Endothelial cell of umbilical vein (primary cell): Measurements from ENCODE around the gene FRY. TPM values are rescaled to one million over a fixed set of nuclear protein-coding genes. Genes with fewer than 3 reads are reported as not detected.

Source experiments
- BruUV-seq: library from RNA; stranded (reverse); fragments of 400-500 nt; replicated peaks from 2 replicates; lab custom pipeline; 2021; lab: Mats Ljungman, UMichigan
- CTCF ChIA-PET: fragments of 300-600, 350-600 bp; sonication (Branson Sonifier 250); formaldehyde crosslinking; loops from one replicate; lab custom pipeline; 2021; ENCODE audit warnings: antibody characterized with exemption, inconsistent platforms; lab: Charles Lee
- POLR2A ChIA-PET: fragments of 300-600, 350-600 bp; sonication (Branson Sonifier 250); formaldehyde crosslinking; loops from one replicate; lab custom pipeline; 2021; ENCODE audit warnings: antibody characterized with exemption, inconsistent platforms; lab: Charles Lee
- DNase-seq: peaks from one replicate; pipeline ENCODE4 v3.0.0-alpha.2; 2011; ENCODE audit warnings: low read depth, low spot score
- FAIRE-seq: peaks from 2 replicates; lab custom pipeline; 2011; peaks lifted over from hg19 to GRCh38; lab: Jason Lieb, UNC
- H2AFZ ChIP-seq: 2 replicates; pipeline ENCODE4 v1.6.0; 2012; ENCODE audit warnings: low read depth, low read length, control low read depth, inconsistent platforms
- H3K27ac ChIP-seq: 2 replicates; pipeline ENCODE4 v1.5.1; 2011; ENCODE audit warnings: low read depth, mild to moderate bottlenecking, control low read depth, low read length, moderate library complexity; ENCODE audit not compliant: insufficient read depth
- H3K27me3 ChIP-seq, 2 experiments: 2 replicates each; pipeline versions ENCODE4 v1.6.0 to v1.6.1; 2011; ENCODE audit warnings: low read length in 2 of 2, mixed read lengths in 1 of 2; ENCODE audit not compliant: control insufficient read depth in 2 of 2, insufficient read depth in 2 of 2
- H3K36me3 ChIP-seq, 2 experiments: 2 replicates in 1 of 2; 3 replicates in 1 of 2; pipeline ENCODE4 v1.5.1; 2011; ENCODE audit warnings: low read length in 2 of 2, mild to moderate bottlenecking in 1 of 2, moderate library complexity in 1 of 2; ENCODE audit not compliant: control insufficient read depth in 2 of 2, insufficient read depth in 2 of 2; ENCODE audit errors: extremely low read depth in 1 of 2
- H3K4me1 ChIP-seq: 3 replicates; pipeline ENCODE4 v1.5.1; 2011; ENCODE audit warnings: mild to moderate bottlenecking, low read length; ENCODE audit not compliant: control insufficient read depth, insufficient read depth; ENCODE audit errors: extremely low read depth
- H3K4me2 ChIP-seq: 2 replicates; pipeline ENCODE4 v1.6.1; 2011; ENCODE audit warnings: low read length, control low read depth, mixed read lengths; ENCODE audit not compliant: insufficient read depth
- H3K4me3 ChIP-seq, 3 experiments: fragments of 200-600 bp in 1 of 3; sonication (generic), shearing (Covaris generic) in 1 of 3; replicated peaks in 1 of 3; 2 replicates each; pipeline ENCODE4 v1.5.1; 2011 to 2016; ENCODE audit warnings: control low read depth in 3 of 3, low read length in 3 of 3, mild to moderate bottlenecking in 2 of 3, inconsistent platforms in 1 of 3, low read depth in 1 of 3, moderate library complexity in 1 of 3; ENCODE audit not compliant: insufficient read depth in 1 of 3
- H3K79me2 ChIP-seq: 2 replicates; pipeline ENCODE4 v1.6.0; 2012; ENCODE audit warnings: low read length, inconsistent platforms; ENCODE audit not compliant: control insufficient read depth, insufficient read depth
- H3K9ac ChIP-seq: replicated peaks from 2 replicates; pipeline ENCODE3; 2011; ENCODE audit warnings: low read length, control low read depth; ENCODE audit not compliant: insufficient read depth; ENCODE audit errors: extremely low read depth
- H3K9me1 ChIP-seq: replicated peaks from 3 replicates; pipeline ENCODE4 v1.6.0; 2011; ENCODE audit warnings: mild to moderate bottlenecking, low read length; ENCODE audit not compliant: control insufficient read depth, insufficient read depth; ENCODE audit errors: extremely low read depth
- H3K9me3 ChIP-seq: replicated peaks from 2 replicates; pipeline ENCODE4 v1.5.1; 2012; ENCODE audit warnings: low read length, inconsistent platforms; ENCODE audit not compliant: control insufficient read depth, insufficient read depth
- H4K20me1 ChIP-seq: replicated peaks from 2 replicates; pipeline ENCODE3; 2011; ENCODE audit warnings: mild to moderate bottlenecking, low read length; ENCODE audit not compliant: control insufficient read depth, insufficient read depth; ENCODE audit errors: extremely low read depth
- CTCF ChIP-seq, 2 donors: IDR thresholded peaks; 1 replicate in 1 of 2; 2 replicates in 1 of 2; pipeline ENCODE4 v1.5.1; 2011; ENCODE audit warnings: low read length in 2 of 2, mild to moderate bottlenecking in 2 of 2, moderate library complexity in 2 of 2, control low read depth in 1 of 2, inconsistent platforms in 1 of 2, low read depth in 1 of 2; ENCODE audit not compliant: insufficient read depth in 1 of 2; ENCODE audit errors: extremely low read depth in 1 of 2
- EZH2 ChIP-seq: IDR thresholded peaks from 2 replicates; pipeline ENCODE4 v1.6.1; 2012; ENCODE audit warnings: borderline replicate concordance, low read depth, mild to moderate bottlenecking, moderate library complexity, low read length, inconsistent platforms; ENCODE audit not compliant: severe bottlenecking
- FOS ChIP-seq: IDR thresholded peaks from 2 replicates; pipeline ENCODE4 v1.6.1; 2011; ENCODE audit warnings: mild to moderate bottlenecking, low read length, moderate library complexity, borderline replicate concordance; ENCODE audit not compliant: insufficient read depth
- GATA2 ChIP-seq: IDR thresholded peaks from 2 replicates; pipeline ENCODE4 v1.7.0; 2011; ENCODE audit warnings: low read depth, mild to moderate bottlenecking, moderate library complexity, mixed read lengths, low read length; ENCODE audit not compliant: insufficient read length, insufficient read depth
- JUN ChIP-seq: IDR thresholded peaks from 2 replicates; pipeline ENCODE4 v1.6.1; 2011; ENCODE audit warnings: borderline replicate concordance, low read depth; ENCODE audit not compliant: insufficient read length, insufficient read depth
- MYC ChIP-seq: IDR thresholded peaks from one replicate; pipeline ENCODE4 v1.6.1; 2011; ENCODE audit warnings: mild to moderate bottlenecking, low read depth, low read length
- POLR2A ChIP-seq: IDR thresholded peaks from 2 replicates; pipeline ENCODE4 v1.6.1; 2012; ENCODE audit warnings: low read depth, mild to moderate bottlenecking, control low read depth, low read length
- POLR2AphosphoS5 ChIP-seq: IDR thresholded peaks from 2 replicates; pipeline ENCODE4 v1.6.1; 2012; ENCODE audit warnings: low read depth, mild to moderate bottlenecking, control low read depth, low read length, moderate library complexity; ENCODE audit not compliant: insufficient read depth
- dilution Hi-C: fragments of 300-500 bp; cut with MboI; formaldehyde crosslinking; loops from one replicate; pipeline ENCODE4 v1.15.0; 2019; ENCODE audit warnings: low sequenced_read_pairs; ENCODE audit not compliant: extremely low pct_ligation_motif_present
- intact Hi-C: fragments of 100-400 bp; cut with micrococcal nuclease; formaldehyde crosslinking; loops from one replicate; pipeline ENCODE4 v1.10.0; 2022
- polyA plus RNA-seq, 4 experiments: library from polyadenylated mRNA; depleted of rRNA in 3 of 4; stranded (reverse) in 3 of 4; unstranded in 1 of 4; fragments of >200 nt; gene quantifications; 2 replicates each; pipeline versions ENCODE4 v1.2.1 to v1.2.3, GENCODE V29; 2011 to 2012; ENCODE audit warnings: missing spikeins in 1 of 4
- total RNA-seq: library from RNA; stranded (reverse); gene quantifications from 2 replicates; pipeline ENCODE4 v1.2.3, GENCODE V29; 2021
- TF ChIP-seq, protein P1 (sequence below): IDR thresholded peaks from 2 replicates; pipeline ENCODE4 v1.6.1; 2011; ENCODE audit not compliant: insufficient read depth, insufficient read length

FRY gene
- total and polyA plus RNA-seq, 2 donors (not counting 3 experiments of a cell fraction or from before 2014, with no cell fraction given) = 57.3 to 75.8 TPM

- no peaks in the 10 kb centered on the region for H3K9me1 ChIP-seq
- no peaks in the 10 kb centered on the region for H3K4me1 ChIP-seq
- dilution Hi-C loops (no loop called here), intact Hi-C loops (no loop called here)
- no TSS peak for BruUV-seq
- no peak overlapping the region for H3K4me3 ChIP-seq
- no peaks in the 10 kb centered on the region for H3K27me3 ChIP-seq
- H3K9me3 ChIP-seq = no peaks in the 10 kb centered on the region
- H3K27ac ChIP-seq = no peak overlapping the region
- no peak overlapping the region for H2AFZ ChIP-seq
- FAIRE-seq (no peak), DNase-seq (no peak)
- CTCF ChIA-PET = interaction anchor here (1.1 to 1.8 kb wide), 3 partner anchors 10 to 204 kb away, joined by 3 to 6 read pairs (median 3); no protein-coding TSS in a partner anchor
- no peaks in the 10 kb centered on the region for H3K36me3 ChIP-seq
- no peak overlapping the region for H3K9ac ChIP-seq
- no peaks in the 10 kb centered on the region for H3K79me2 ChIP-seq
- TF ChIP-seq JUN = no peak
- TF ChIP-seq, protein P1, sequence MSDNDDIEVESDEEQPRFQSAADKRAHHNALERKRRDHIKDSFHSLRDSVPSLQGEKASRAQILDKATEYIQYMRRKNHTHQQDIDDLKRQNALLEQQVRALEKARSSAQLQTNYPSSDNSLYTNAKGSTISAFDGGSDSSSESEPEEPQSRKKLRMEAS = no peak
- TF ChIP-seq FOS = no peak
- no peak for TF ChIP-seq EZH2
- no peak for TF ChIP-seq POLR2A
- TF ChIP-seq MYC = no peak
- TF ChIP-seq GATA2 = no peak
- TF ChIP-seq POLR2AphosphoS5 = no peak
- TF ChIP-seq CTCF (IDR thresholded peaks at IDR 0.05; ENCODE audit: extremely low read depth in 1 of 2, insufficient read depth in 1 of 2, low read depth in 1 of 2, low read length in 2 of 2) = no peak
- no peak overlapping the region for H3K4me2 ChIP-seq
- H4K20me1 ChIP-seq = no peaks in the 10 kb centered on the region
- POLR2A ChIA-PET = no interaction called here
Observed at GRCh38 chr13:32041429-32041828, 9.9 kb downstream of the FRY start.
